Measurements from ENCODE around the gene FGFBP1.

Gene FGFBP1

DNA sequence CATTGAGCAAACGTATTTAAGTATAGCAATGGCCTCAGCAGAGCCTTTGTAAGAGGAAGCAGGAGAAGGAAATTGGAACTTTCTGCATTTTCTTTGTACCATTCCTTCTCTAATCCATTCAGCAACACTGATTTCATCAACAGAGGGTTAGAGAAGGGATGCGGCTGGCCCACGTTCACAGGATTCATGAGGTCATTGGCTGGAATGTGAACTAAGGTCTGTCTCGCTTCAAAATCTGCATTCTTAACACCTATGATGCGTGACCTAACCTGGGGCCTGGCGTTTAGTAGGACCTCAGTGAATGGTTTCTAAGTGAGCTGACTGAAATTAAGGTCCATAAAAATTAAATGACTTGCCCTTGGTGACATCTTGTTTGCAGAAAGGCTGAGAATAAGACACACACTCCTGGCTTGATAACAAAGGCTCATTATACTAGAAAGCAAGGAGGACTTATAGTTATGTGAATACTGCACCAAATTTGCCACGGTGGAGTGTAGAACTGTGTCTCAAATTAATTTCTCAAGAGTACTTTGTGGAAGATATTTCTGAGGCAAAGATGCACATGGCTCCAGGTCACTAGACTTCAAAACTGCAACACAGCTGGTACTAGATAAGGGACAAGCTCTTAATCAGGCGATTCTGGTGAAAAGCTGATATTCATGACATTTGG, 25.4 kb downstream of the FGFBP1 start:
- DNase-seq (ENCODE audit: low read depth, low spot score): no peak

DNA sequence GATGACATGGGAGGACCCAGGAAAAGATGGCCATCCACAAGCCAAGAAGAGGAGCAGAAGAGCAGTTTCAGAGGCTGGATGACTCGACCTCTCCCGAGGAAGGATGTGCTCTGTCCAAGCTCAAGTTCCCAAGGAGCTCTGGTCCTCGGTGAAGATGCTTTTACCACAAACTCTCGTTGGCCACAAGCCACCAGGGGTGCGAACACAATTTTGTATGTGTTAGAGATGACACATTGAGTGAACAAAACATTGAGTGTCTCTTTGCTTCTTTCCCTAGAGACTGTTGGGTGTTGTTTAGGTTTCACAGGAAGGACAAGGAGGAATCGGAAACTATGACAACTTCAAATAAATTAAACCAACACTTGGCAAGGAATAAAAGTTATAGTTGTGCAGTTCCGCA, 26.3 kb downstream of the FGFBP1 start:
- DNase-seq (ENCODE audit: low read depth, low spot score): no peak

DNA sequence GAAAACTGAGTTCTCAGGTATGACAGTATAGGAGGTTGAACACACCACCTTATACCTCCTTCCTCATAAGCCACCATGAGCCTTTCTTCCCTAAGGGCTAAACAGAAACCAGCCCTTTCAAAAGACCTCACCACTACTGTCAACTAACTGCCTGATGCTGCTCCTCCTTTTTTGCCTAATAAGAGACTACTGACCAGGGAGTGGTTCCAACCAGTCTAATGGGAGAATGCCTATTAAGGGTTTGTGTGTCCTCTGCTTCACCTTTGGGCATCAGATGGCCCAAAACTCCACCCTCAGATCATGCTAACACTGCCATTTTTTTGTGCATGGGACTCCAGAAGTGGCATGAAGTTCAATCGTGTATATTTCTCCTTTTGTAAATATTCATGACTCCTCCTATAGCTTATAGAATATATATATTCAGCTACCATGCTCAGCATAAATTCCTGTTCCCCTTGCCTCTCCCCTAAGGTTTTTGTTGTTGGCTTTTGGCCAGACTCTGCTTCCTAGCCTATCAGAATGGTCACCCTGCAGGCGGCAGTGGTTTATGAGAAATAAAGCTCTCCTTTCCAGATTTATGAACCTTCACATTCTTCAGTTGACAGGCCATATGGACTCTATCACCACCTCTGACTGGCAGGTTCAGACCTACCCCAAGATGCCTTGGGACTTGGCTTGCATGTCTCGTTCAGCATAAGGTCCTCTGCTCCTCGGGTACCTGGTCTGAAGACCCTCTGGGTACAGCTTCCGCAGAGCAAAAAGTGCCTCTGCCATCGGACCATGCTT, 28.2 kb downstream of the FGFBP1 start:
- no peak for DNase-seq (ENCODE audit: low read depth, low spot score)

DNA sequence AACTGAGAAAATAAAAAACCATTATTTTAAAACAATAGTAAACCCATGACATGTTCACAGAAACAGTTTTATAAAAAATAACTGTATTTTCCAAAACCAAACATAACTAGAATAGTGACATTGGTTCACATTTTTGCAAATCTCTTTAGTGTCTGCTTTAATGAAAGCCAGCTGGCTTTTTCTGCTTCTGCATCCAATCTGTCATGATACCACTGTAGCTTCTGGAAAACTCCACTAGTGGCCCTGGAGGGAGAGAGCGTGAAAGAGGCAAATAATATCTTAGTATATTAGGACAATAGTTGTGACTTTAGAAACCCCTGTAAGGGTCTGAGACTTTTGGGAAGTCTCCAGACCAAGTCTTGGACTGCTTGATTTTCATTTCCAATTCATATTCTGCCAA, 31.1 kb downstream of the FGFBP1 start:
- DNase-seq (ENCODE audit: low read depth, low spot score): no peak

DNA sequence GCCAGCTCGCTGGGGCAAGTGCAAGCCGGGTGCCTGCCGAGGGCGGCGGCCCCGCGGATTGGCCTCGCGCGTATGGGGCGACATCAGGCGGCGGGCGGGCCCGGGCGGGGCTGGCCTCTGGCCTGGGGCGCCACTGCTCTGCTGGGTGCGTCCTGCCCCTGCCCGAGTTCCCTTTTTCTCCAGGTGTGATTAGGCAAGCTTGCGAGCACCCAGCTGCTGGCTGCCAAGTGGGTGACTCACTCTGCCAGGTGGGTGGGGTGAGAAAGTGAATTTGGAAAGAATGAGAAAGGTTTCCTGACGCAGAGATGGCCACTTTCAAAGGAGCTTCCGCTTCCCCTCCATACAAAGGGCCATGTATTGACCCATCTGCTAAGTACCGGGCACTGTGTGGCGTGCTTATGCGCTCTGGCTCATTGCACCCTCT, 32.5 kb downstream of the FGFBP1 start:
- DNase-seq (ENCODE audit: low read depth, low spot score): no peak

DNA sequence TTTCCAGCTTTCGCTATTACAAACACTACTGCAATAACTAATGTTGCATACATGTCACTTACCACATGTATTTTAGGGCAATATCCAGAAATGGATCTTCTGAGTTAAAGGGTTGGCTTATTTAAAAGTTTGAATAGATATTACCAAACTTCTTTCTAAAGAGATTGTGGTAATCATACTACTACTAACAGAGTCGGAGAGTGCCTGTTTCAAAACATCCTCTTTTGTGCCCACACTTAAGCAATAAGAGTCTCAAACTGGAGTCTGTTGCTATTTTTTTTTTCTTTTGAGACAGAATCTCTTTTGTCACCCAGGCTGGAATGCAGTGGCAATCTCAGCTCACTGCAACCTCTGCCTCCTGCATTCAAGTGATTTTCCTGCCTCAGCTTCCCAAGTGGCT, 35.8 kb downstream of the FGFBP1 start:
- no peak for DNase-seq (ENCODE audit: low read depth, low spot score)

DNA sequence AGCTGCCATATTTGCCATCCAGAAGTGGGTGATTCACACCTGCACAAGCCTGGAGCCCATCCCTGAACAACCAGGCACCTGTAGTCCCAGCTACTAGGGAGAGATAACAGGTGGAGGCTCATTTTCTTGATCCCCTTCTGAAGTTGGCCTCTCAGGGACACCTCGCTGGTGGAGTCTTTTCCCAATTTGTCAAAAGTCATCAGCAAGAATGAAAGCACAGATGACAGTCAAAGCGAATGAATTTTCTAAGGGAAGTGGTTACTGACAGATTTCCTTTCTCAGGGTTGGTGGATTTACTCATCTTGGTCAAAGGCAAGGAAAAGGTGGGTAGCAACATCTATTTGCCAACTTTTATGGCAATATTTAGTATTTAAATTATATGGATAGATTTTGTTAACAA, 36.5 kb downstream of the FGFBP1 start:
- no peak for DNase-seq (ENCODE audit: low read depth, low spot score)

DNA sequence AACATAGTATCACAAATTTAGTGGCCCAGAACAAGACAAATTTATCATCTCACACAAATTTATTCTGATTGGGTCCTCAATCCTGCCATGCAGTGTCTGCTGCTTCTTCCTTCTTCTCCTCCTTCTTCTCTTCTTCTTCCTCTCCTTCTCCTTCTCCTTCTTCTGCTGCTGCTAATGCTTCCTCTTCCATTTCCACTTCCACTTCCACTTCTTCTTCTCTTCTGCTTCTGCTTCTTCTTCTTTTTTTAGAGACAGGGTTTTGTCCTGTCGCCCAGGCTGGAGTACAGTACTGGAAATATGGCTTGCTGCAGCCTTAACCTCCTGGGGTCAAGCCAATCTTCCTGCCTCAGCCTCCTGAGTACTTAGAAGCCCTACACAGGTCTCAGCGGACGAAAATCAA, 37.5 kb downstream of the FGFBP1 start:
- DNase-seq (ENCODE audit: low read depth, low spot score): no peak

DNA sequence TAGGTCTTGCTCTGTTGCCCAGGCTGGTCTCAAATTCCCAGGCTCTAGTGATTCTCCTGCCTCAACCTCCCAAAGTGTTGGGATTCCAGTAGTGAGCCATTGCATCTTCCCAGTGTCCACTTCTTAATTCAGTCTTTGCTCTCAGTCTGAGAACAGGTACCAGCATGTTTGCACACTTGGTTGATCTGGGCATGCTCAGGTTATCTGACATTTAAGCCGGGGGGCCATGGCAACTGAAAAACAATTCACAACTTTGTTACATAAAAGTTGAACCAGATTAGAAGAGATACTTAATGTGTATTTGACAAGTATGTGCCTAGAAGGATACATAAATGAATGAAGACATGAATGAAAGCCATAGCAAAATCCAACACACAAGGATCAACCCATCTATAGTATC, 39.0 kb downstream of the FGFBP1 start:
- no peak for DNase-seq (ENCODE audit: low read depth, low spot score)

DNA sequence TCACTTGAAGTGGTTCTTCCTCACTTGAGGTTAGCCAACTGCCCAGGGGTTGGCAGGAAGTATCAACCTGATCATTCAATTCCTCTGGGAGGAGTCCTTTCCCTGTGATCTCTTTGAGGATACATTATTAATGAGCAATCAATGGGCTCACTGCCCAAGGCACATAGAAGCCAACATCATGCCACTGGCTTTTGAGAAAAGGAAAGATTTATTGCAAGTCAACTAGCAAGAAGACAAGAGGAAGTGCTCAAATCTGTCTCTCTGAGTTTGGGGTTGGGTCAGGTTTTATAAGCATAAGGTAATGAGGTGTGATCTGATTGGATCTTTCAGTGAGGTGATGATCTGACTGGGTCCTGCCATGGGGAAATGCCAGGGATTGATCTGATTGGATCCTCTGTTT, 39.6 kb downstream of the FGFBP1 start:
- DNase-seq (ENCODE audit: low read depth, low spot score): no peak

DNA sequence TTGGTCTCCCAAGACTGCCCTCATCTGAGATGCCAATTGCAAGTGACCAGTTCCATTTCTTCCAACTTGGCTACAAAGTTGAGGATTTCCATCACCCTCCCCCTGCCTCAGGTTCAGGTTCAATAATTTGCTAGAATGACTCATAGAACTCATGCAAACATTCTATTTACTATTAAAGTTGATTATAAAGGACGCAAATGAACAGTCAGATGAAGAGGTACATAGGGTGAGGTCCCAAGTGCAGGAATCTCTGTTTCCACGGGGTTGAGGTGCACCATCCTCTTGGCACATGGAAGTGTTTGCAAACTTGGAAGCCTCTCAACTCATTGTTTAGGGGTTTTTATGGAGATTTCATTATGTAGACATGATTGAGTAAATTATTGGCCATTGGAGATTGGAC, 41.0 kb downstream of the FGFBP1 start:
- no peak for DNase-seq (ENCODE audit: low read depth, low spot score)

DNA sequence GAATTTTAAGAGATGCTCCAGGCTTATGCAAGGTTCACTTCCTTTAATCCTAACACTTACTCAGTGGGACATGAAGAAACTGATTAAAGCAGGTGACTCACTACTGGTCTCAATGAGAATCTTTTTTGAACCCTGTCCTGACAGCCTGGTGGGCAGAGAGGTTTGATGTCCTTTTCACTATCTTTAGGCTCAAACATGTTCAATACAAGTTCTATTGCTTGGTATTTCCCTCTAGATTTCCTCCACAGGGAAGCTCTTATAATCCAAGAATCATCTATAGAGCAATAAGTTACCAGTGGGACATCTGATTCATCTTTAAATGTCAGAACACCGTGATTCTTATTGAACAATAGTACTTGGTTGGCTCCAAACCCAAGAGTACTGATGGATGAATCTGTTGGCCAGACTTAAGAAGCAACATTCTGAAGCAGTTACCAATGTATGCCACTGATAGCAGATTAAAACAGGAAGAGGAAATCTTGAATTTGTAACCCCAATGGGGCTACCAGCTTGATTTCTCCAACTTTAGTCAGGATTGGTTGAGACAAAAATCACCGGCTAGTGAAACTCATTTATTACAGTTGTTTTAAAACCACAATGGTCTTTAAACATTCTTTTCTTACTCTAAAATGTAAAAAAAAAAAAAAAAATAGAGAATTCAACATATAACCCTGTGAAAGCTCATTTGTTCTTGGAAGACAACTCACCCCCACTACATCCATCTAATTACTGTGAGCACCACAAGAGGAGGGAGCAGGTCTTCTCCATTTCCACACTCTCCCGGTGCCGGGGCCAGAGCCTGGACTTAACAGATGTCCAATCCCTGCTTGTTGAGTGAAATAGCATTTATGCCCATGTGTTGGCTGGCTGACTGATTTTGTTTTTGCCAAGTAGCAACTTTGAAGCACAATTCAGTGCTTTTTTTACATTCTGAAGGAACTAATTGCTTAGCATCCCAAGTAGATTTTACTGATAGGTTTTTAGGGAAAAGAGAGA, 43.3 kb downstream of the FGFBP1 start:
- DNase-seq (ENCODE audit: low read depth, low spot score): no peak

DNA sequence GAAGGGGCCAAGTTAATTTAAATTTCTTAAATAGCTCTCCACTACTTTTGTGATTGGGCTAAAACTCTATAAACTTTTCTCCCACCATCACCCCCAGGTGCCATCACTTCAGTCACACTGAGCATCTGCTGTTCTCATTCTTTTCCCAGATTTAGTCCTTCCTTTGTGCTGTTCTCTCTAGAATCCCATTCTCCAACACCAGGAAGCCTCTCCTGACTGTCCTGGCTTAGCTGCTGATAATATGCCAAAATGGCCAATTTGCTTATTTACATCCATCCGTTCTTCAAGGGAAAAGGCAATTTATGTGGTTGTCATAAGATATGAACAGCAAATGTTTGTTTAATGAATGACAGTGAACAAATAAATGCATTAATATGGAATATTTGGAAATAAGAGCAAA, 44.1 kb downstream of the FGFBP1 start:
- DNase-seq (ENCODE audit: low read depth, low spot score): no peak

DNA sequence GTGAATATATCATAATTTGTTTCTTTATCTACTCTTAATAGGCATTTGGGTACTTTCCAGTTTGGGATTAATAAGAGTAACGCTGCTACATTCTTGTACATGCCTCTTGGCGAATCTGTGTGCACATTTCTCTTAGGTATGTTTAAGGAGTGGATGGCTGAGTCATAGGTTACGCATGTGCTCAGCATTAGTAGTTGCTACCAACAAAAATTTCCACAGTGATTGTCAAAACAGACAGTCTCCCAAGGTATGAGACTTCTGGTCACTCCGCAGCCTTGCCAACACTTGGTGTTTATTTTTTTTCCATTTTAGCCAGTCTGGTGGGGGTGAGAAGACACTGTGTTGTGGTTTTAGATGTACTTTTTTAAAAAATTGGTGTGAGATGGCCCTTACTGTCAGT, 44.6 kb downstream of the FGFBP1 start:
- DNase-seq (ENCODE audit: low read depth, low spot score): peak; percentile 29

DNA sequence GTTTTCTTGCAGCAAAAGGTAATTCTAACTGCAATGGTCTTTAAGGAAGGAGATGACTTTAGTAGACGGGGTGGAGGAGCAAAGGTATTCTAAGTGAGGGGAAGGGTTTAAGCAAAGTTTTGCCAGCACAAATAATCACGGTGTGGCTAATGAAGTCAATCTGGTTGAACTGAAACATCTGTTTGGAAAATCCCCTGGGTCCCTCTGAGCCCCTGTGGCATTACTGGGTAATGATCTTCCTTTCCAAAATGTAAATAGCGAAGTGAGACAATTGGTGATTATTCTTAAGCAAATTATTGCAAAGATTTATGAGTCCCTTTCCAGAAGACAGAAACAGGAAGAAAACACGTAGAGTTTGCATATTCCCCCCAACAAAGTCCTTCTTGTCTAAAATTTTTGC, 47.2 kb downstream of the FGFBP1 start:
- DNase-seq (ENCODE audit: low read depth, low spot score): no peak

DNA sequence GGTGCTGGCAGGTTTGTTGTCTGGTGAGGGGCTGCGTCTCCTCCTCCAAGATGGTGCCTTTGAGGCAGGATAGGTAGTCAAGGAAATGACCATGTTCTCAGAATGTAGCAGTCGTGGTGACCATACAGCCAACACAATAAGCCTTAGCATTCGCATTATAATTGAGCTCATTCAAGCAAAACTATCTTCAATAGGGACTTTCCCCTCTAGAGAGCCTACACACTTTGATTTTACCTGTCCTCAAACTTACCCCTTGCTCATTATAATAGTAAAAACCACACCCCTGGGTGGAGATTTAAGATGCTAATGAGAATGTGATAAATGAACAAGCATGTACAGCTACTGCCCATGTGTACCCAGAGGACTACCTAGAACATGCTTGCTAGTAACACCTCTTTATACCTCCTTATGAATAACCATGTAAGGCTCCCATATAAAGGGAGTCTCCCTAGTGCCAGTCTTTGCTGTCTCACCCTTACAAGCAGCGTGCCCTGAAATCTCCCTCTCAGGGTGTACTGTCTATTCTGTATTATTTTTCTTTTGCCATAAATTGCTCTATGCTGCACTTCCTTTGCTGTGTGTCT, 48.2 kb downstream of the FGFBP1 start:
- no peak for DNase-seq (ENCODE audit: low read depth, low spot score)

DNA sequence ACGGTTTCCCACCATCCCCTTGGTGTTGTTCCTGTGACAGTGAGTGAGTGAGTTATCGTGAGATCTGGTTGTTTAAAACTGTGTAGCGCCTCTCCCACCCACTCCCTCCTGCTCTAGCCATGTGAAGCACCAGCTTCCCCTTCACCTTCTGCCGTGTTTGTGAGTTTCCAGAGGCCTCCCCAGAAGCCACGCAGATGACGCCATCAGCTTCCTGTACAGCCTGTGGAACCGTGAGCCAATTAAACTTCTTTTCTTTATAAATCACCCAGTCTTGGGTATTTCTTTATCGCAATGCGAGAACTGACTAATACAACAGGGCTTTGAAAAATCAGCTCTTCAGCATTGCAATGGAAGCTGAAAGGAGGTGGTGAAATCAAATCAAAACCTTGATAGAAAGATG, 50.0 kb downstream of the FGFBP1 start:
- DNase-seq (ENCODE audit: low read depth, low spot score): no peak

Data from brain pericyte (primary cell).